ENCODE data around the gene CCNY.

Gene CCNY

GRCh38 chr10:35347899-35348608, 11.7 kb downstream of the CCNY start:
- H4K20me1 ChIP-seq (ENCODE audit: control insufficient read depth, insufficient read depth, low read depth, low read length), result peaks cover 20% of the 10 kb centered on the region; the same call in 1 of the 2 replicates
- H3K4me2 ChIP-seq (ENCODE audit: low read length), result no peak overlapping the region
- peaks cover 93% of the 10 kb centered on the region for H3K79me2 ChIP-seq (ENCODE audit: control insufficient read depth, low read length)
- H3K9me2 ChIP-seq (replicated peaks; ENCODE audit: control insufficient read depth, low read length), result no peaks in the 10 kb centered on the region
- H3K4me1 ChIP-seq (ENCODE audit: control insufficient read depth, low read length), result peaks cover 30% of the 10 kb centered on the region
- H3K27ac ChIP-seq (ENCODE audit: low read depth, low read length), result no peak overlapping the region
- H3K36me3 ChIP-seq (ENCODE audit: control insufficient read depth, low read length), result no peaks in the 10 kb centered on the region
- TF ChIP-seq, protein P1, sequence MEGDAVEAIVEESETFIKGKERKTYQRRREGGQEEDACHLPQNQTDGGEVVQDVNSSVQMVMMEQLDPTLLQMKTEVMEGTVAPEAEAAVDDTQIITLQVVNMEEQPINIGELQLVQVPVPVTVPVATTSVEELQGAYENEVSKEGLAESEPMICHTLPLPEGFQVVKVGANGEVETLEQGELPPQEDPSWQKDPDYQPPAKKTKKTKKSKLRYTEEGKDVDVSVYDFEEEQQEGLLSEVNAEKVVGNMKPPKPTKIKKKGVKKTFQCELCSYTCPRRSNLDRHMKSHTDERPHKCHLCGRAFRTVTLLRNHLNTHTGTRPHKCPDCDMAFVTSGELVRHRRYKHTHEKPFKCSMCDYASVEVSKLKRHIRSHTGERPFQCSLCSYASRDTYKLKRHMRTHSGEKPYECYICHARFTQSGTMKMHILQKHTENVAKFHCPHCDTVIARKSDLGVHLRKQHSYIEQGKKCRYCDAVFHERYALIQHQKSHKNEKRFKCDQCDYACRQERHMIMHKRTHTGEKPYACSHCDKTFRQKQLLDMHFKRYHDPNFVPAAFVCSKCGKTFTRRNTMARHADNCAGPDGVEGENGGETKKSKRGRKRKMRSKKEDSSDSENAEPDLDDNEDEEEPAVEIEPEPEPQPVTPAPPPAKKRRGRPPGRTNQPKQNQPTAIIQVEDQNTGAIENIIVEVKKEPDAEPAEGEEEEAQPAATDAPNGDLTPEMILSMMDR (IDR thresholded peaks at IDR 0.05; ENCODE audit: low read depth, low read length, poor library complexity, severe bottlenecking), result no peak
- TF ChIP-seq EZH2phosphoT487 (IDR thresholded peaks at IDR 0.05; ENCODE audit: borderline replicate concordance, low read length), result no peak
- no peaks in the 10 kb centered on the region for H3K27me3 ChIP-seq (ENCODE audit: control insufficient read depth, low read length)
- H3K4me3 ChIP-seq (ENCODE audit: low read length), result no peak overlapping the region
- H3F3A ChIP-seq (ENCODE audit: control insufficient read depth, insufficient read depth), result no peaks in the 10 kb centered on the region
- no peaks in the 10 kb centered on the region for H3K9me3 ChIP-seq (ENCODE audit: control insufficient read depth, insufficient read depth, low read length)

DNA sequence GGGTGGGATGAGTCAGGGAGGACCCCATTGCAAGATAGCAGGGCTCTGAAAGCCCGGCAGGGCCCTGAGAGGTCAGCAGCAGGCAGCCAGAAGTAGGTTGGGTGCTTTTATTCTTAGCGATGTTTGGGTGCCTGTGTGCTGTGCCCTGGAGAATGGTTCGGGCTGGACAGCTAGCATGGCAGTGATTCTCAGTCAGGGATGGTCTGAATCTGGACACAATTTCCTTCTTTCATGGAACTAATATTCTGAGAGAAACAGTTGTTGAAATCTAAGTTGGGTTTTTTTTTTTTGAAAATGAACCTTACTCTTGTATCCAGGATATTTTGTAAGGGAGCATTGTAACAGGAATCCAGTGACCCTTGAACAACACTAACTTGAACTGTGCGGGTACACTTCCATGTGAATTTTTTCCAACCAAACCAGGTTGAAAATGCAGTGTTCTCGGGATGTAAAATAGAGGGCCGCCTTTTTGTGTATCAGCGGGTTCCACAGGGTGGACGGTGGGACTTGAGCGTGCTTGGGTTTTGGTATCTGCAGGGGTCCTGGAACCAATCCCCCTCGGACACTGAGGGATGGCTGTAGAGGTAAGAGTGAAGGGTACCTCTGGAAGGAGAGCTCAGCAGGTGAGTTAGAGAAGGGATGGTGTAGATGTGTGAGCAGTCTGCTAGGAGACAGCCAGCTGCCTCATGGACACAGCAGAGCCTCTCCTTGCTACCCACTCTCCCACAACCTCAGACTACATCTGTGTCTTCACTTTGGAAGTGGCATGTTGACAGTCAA, 12.5 kb downstream of the CCNY start:
- H3K36me3 ChIP-seq (ENCODE audit: control insufficient read depth, low read length), result no peaks in the 10 kb centered on the region
- H3K27me3 ChIP-seq (ENCODE audit: control insufficient read depth, low read length), result no peaks in the 10 kb centered on the region
- no peaks in the 10 kb centered on the region for H3K9me3 ChIP-seq (ENCODE audit: control insufficient read depth, insufficient read depth, low read length)
- TF ChIP-seq, protein P1 (IDR thresholded peaks at IDR 0.05; ENCODE audit: low read depth, low read length, poor library complexity, severe bottlenecking), result no peak
- no peak for TF ChIP-seq EZH2phosphoT487 (IDR thresholded peaks at IDR 0.05; ENCODE audit: borderline replicate concordance, low read length)
- peaks cover 20% of the 10 kb centered on the region; the same call in 1 of the 2 replicates for H4K20me1 ChIP-seq (ENCODE audit: control insufficient read depth, insufficient read depth, low read depth, low read length)
- no peak overlapping the region for H3K4me2 ChIP-seq (ENCODE audit: low read length)
- peaks cover 93% of the 10 kb centered on the region for H3K79me2 ChIP-seq (ENCODE audit: control insufficient read depth, low read length)
- no peaks in the 10 kb centered on the region for H3F3A ChIP-seq (ENCODE audit: control insufficient read depth, insufficient read depth)
- H3K9me2 ChIP-seq (replicated peaks; ENCODE audit: control insufficient read depth, low read length), result no peaks in the 10 kb centered on the region
- peaks cover 38% of the 10 kb centered on the region for H3K4me1 ChIP-seq (ENCODE audit: control insufficient read depth, low read length)
- no peak overlapping the region for H3K4me3 ChIP-seq (ENCODE audit: low read length)
- H3K27ac ChIP-seq (ENCODE audit: low read depth, low read length), result no peak overlapping the region

GRCh38 chr10:35349389-35349915, 13.1 kb downstream of the CCNY start:
- no peaks in the 10 kb centered on the region for H3F3A ChIP-seq (ENCODE audit: control insufficient read depth, insufficient read depth)
- no peak overlapping the region for H3K4me3 ChIP-seq (ENCODE audit: low read length)
- peaks cover 39% of the 10 kb centered on the region for H3K4me1 ChIP-seq (ENCODE audit: control insufficient read depth, low read length)
- H4K20me1 ChIP-seq (ENCODE audit: control insufficient read depth, insufficient read depth, low read depth, low read length), result peaks cover 20% of the 10 kb centered on the region; the same call in 1 of the 2 replicates
- H3K9me2 ChIP-seq (replicated peaks; ENCODE audit: control insufficient read depth, low read length), result no peaks in the 10 kb centered on the region
- H3K79me2 ChIP-seq (ENCODE audit: control insufficient read depth, low read length), result peaks cover 94% of the 10 kb centered on the region
- H3K9me3 ChIP-seq (ENCODE audit: control insufficient read depth, insufficient read depth, low read length), result no peaks in the 10 kb centered on the region
- no peak overlapping the region for H3K27ac ChIP-seq (ENCODE audit: low read depth, low read length)
- H3K36me3 ChIP-seq (ENCODE audit: control insufficient read depth, low read length), result no peaks in the 10 kb centered on the region
- no peaks in the 10 kb centered on the region for H3K27me3 ChIP-seq (ENCODE audit: control insufficient read depth, low read length)
- H3K4me2 ChIP-seq (ENCODE audit: low read length), result no peak overlapping the region
- TF ChIP-seq, protein P1 (IDR thresholded peaks at IDR 0.05; ENCODE audit: low read depth, low read length, poor library complexity, severe bottlenecking), result no peak
- no peak for TF ChIP-seq EZH2phosphoT487 (IDR thresholded peaks at IDR 0.05; ENCODE audit: borderline replicate concordance, low read length)

All from DOHH2 (cell line).